GM18511 (cell line): ENCODE results near the gene SPRR4.
"Not testable (repeated sequence)": the region's sequence is repeated elsewhere in the genome, so short reads cannot be mapped to it uniquely, and the experiment has no call there.

Experiments used
- ATAC-seq: cut with Tn5 transposase; IDR thresholded peaks from one replicate; pipeline ENCODE4 v1.9.1; 2021; ENCODE audit warnings: mild to moderate bottlenecking, moderate library complexity; ENCODE audit not compliant: unreplicated experiment

The SPRR4 gene

GRCh38 chr1:153011235-153011758 lies 40.8 kb downstream of the SPRR4 start:
- not testable (repeated sequence) for ATAC-seq

DNA sequence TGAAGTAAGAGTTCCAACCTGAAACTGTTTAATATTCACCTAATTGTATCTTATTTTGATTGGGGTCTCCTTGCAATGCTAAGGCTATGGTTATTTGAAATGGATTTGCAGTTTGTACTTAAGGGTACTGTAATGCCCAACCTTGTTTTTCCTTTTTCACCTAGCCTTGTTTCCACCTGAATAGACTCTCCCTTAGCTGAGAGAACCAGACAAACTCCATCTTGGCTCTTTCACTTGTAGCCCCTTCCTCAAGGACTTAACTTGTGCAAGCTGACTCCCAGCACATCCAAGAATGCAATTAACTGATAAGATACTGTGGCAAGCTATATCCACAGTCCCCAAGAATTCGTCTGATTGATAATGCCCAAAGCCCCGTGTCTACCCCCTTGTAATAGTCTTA lies 51.4 kb downstream of the SPRR4 start:
- ATAC-seq: not testable (repeated sequence)
